NB4 (cell line): ENCODE data around the gene VAT1L.

ENCODE experiments used
- POLR2A ChIP-seq: IDR thresholded peaks from 2 replicates; pipeline ENCODE4 v1.6.1; 2011; ENCODE audit warnings: mild to moderate bottlenecking; ENCODE audit not compliant: insufficient read length; ENCODE audit errors: extremely low read depth
- TF ChIP-seq, protein P1 (sequence below): IDR thresholded peaks from one replicate; pipeline ENCODE4 v1.5.1; 2012; ENCODE audit warnings: low read depth, low read length

DNA sequence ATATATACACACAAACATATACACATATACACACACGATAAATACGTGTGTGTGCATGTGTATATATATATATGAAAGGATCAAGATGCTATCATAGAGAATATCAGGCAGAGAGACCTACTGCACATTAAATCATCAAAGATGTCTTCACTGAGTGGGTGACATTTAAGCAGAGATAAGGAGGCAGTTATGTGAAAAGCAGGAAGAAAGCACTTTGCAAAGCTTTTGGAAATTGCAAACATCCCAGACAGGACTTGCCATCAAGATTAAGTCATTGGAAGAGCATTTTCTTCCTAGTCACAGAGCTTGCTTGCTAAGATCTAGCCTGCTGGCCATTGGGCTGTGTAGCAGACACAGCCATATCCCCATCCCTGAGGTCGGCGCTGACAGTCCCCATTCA is 56.4 kb downstream of the VAT1L start:
- TF ChIP-seq, protein P1, sequence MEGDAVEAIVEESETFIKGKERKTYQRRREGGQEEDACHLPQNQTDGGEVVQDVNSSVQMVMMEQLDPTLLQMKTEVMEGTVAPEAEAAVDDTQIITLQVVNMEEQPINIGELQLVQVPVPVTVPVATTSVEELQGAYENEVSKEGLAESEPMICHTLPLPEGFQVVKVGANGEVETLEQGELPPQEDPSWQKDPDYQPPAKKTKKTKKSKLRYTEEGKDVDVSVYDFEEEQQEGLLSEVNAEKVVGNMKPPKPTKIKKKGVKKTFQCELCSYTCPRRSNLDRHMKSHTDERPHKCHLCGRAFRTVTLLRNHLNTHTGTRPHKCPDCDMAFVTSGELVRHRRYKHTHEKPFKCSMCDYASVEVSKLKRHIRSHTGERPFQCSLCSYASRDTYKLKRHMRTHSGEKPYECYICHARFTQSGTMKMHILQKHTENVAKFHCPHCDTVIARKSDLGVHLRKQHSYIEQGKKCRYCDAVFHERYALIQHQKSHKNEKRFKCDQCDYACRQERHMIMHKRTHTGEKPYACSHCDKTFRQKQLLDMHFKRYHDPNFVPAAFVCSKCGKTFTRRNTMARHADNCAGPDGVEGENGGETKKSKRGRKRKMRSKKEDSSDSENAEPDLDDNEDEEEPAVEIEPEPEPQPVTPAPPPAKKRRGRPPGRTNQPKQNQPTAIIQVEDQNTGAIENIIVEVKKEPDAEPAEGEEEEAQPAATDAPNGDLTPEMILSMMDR = no peak
- TF ChIP-seq POLR2A = no peak
